KOPT-K1 (cell line): Measurements from ENCODE around the gene MCF2L2.

Source experiments
- H3K27ac ChIP-seq: fragments of 200-600 bp; sonication (generic); 2 replicates; pipeline ENCODE4 v1.5.1; 2016; ENCODE audit warnings: antibody characterized with exemption, mild to moderate bottlenecking, low read depth, low read length; ENCODE audit not compliant: poor library complexity, severe bottlenecking
- H3K36me3 ChIP-seq: fragments of 200-600 bp; sonication (generic); 2 replicates; pipeline ENCODE4 v1.5.1; 2017; ENCODE audit warnings: antibody characterized with exemption, mild to moderate bottlenecking, low read length, moderate library complexity; ENCODE audit not compliant: insufficient read depth
- H3K9me3 ChIP-seq: fragments of 200-600 bp; sonication (generic); 2 replicates; pipeline ENCODE4 v1.5.1; 2017; ENCODE audit warnings: antibody characterized with exemption, low read length, mild to moderate bottlenecking; ENCODE audit not compliant: insufficient read depth, poor library complexity, severe bottlenecking

MCF2L2 gene

GRCh38 chr3:183163563-183163962 is 264.9 kb downstream of the MCF2L2 start:
- H3K36me3 ChIP-seq, result no peaks in the 10 kb centered on the region
- no peaks in the 10 kb centered on the region for H3K9me3 ChIP-seq
- no peak overlapping the region for H3K27ac ChIP-seq

- Histone ChIP-seq H3K27ac (no peak overlapping the region), H3K9me3 (no peaks in the 10 kb centered on the region), H3K36me3 (no peaks in the 10 kb centered on the region)
These were observed 266.7 kb downstream of the MCF2L2 start for GRCh38 chr3:183161552-183162336.

- H3K9me3 ChIP-seq, result no peaks in the 10 kb centered on the region
- no peak overlapping the region for H3K27ac ChIP-seq
- no peaks in the 10 kb centered on the region for H3K36me3 ChIP-seq
These were observed 267.8 kb downstream of the MCF2L2 start for GRCh38 chr3:183160616-183161015.

- no peak overlapping the region for H3K27ac ChIP-seq
- H3K9me3 ChIP-seq, result no peaks in the 10 kb centered on the region
- no peaks in the 10 kb centered on the region for H3K36me3 ChIP-seq
These were observed 269.1 kb downstream of the MCF2L2 start for GRCh38 chr3:183159333-183159732.

GRCh38 chr3:183158551-183159006 is 269.8 kb downstream of the MCF2L2 start:
- Histone ChIP-seq H3K9me3 (no peaks in the 10 kb centered on the region), H3K27ac (no peak overlapping the region), H3K36me3 (no peaks in the 10 kb centered on the region)

GRCh38 chr3:183158113-183158512 is 270.3 kb downstream of the MCF2L2 start:
- no peaks in the 10 kb centered on the region for H3K36me3 ChIP-seq
- H3K9me3 ChIP-seq, result no peaks in the 10 kb centered on the region
- no peak overlapping the region for H3K27ac ChIP-seq

- H3K9me3 ChIP-seq, result no peaks in the 10 kb centered on the region
- H3K27ac ChIP-seq, result no peak overlapping the region
- no peaks in the 10 kb centered on the region for H3K36me3 ChIP-seq
These were observed 272.2 kb downstream of the MCF2L2 start for GRCh38 chr3:183156266-183156665.

- H3K36me3 ChIP-seq, result no peaks in the 10 kb centered on the region
- no peaks in the 10 kb centered on the region for H3K9me3 ChIP-seq
- H3K27ac ChIP-seq, result no peak overlapping the region
These were observed 272.9 kb downstream of the MCF2L2 start for GRCh38 chr3:183155499-183155898.

- H3K27ac ChIP-seq, result no peak overlapping the region
- no peaks in the 10 kb centered on the region for H3K9me3 ChIP-seq
- no peaks in the 10 kb centered on the region for H3K36me3 ChIP-seq
These were observed 275.0 kb downstream of the MCF2L2 start for GRCh38 chr3:183153210-183153950.

- Histone ChIP-seq H3K9me3 (no peaks in the 10 kb centered on the region), H3K36me3 (no peaks in the 10 kb centered on the region), H3K27ac (peak overlapping the region; percentile 40)
These were observed 276.5 kb downstream of the MCF2L2 start for GRCh38 chr3:183151821-183152351.

- no peaks in the 10 kb centered on the region for H3K36me3 ChIP-seq
- no peaks in the 10 kb centered on the region for H3K9me3 ChIP-seq
- no peak overlapping the region for H3K27ac ChIP-seq
These were observed 277.3 kb downstream of the MCF2L2 start for GRCh38 chr3:183151086-183151485.

GRCh38 chr3:183149915-183150750 is 278.3 kb downstream of the MCF2L2 start:
- no peak overlapping the region for H3K27ac ChIP-seq

GRCh38 chr3:183148056-183148455 is 280.4 kb downstream of the MCF2L2 start:
- no peaks in the 10 kb centered on the region for H3K36me3 ChIP-seq
- no peaks in the 10 kb centered on the region for H3K9me3 ChIP-seq
- H3K27ac ChIP-seq, result no peak overlapping the region

More at GRCh38 chr3:183149915-183150750, 278.3 kb downstream of the MCF2L2 start:
- H3K9me3 ChIP-seq, result no peaks in the 10 kb centered on the region
- no peaks in the 10 kb centered on the region for H3K36me3 ChIP-seq

GRCh38 chr3:183144363-183144762 is 284.1 kb downstream of the MCF2L2 start:
- Histone ChIP-seq H3K27ac (no peak overlapping the region), H3K9me3 (no peaks in the 10 kb centered on the region), H3K36me3 (no peaks in the 10 kb centered on the region)

GRCh38 chr3:183142199-183142598 is 286.2 kb downstream of the MCF2L2 start:
- H3K36me3 ChIP-seq, result no peaks in the 10 kb centered on the region
- no peak overlapping the region for H3K27ac ChIP-seq
- H3K9me3 ChIP-seq, result no peaks in the 10 kb centered on the region
